GM23248 (cell line): ENCODE results near the gene C22orf42.

Experiments used
- EZH2 ChIP-seq: fragments of 200-600 bp; sonication (generic); IDR thresholded peaks from 2 replicates; pipeline ENCODE4 v1.6.1; 2018; ENCODE audit warnings: antibody characterized with exemption, mild to moderate bottlenecking; ENCODE audit not compliant: insufficient read depth, poor library complexity, severe bottlenecking
- EZH2phosphoT487 ChIP-seq: fragments of 200-600 bp; sonication (generic); IDR thresholded peaks from 2 replicates; pipeline ENCODE4 v1.6.1; 2018; ENCODE audit warnings: antibody characterized with exemption, moderate library complexity, mild to moderate bottlenecking, low read depth; ENCODE audit not compliant: insufficient read depth

DNA sequence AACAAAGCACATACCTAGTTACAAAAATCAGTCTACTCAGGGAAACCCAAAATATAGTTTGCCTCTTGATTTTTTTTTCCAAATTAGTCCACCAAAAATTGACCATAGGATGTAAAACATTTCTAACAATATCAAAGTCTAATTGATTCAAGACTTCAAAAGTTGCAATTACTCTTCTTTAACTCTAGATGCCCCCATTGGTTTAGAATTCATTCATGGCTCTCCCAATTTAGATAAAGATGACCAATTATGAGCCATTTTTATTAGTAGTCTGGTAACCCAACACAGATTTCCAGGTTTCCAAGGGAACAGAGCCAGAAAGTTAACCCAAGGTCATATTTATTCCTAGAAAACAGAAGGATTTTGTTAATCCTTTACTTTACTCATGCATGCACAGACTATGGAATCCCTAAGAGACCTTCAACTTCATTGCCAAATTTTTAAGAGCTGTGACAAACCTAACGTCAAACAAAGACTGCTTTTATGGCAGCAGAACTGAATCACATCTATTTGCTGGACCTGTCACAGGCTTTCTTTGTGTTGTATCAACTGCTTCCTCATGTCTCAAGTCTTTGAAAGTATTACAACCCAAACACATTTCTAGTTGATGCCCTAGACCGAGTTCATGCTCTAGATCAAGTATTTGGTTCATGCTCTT, 55.3 kb downstream of the C22orf42 start:
- no peak for TF ChIP-seq EZH2phosphoT487
- no peak for TF ChIP-seq EZH2
